NCI-H1436 treated with DMSO at 0.1 percent for 48 hours (cell line): ENCODE data around the gene SMG6.

Experiments
- DNase-seq: peaks from one replicate; lab custom pipeline; 2025; lab: John Stamatoyannopoulos, UW

The SMG6 gene

DNA sequence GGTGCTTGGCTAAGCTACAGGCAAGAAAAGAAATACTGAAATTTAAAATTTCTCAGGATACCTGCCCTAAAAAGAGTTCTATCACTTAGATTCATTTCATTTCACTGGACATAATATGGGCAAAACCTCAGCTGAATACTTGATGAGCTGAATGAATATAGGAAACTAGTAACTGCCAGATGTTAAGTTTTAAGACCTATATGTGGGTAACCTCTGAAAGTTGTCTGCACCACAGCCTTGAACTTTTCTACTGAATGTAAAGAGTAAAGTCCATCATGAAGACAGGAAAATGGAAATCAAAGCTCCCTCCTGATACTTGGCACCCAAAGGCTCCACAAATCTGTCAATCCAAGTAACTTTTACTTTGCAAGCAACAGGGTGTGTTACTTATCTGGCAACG lies 197.9 kb downstream of the SMG6 start:
- DNase-seq, result no peak

GRCh38 chr17:2102931-2103809 lies 200.4 kb downstream of the SMG6 start:
- no peak for DNase-seq

GRCh38 chr17:2101448-2102257 lies 201.9 kb downstream of the SMG6 start:
- no peak for DNase-seq

DNA sequence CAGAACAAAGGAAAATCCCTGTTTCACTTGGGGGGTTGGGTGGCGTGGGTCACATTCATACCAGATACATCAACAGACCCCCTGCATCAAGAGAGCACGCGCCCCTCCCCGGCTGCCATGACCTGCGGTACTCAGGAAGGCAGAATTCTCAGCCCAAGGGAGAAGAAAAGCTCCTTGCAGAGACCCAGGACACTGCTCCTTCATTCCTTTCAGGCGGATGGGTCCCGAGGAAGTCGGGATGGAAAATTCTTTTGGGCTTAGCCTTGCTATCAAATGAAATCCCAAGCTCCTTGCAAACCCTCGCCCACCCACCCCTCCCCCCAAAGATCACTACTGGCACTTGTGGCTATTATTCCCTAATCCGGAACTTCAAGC lies 208.1 kb downstream of the SMG6 start:
- no peak for DNase-seq

- no peak for DNase-seq
Observed at GRCh38 chr17:2094891-2095535, 208.6 kb downstream of the SMG6 start.

- no peak for DNase-seq
Observed at GRCh38 chr17:2093349-2093748, 210.2 kb downstream of the SMG6 start.

GRCh38 chr17:2092253-2092652 lies 211.3 kb downstream of the SMG6 start:
- DNase-seq, result no peak

DNA sequence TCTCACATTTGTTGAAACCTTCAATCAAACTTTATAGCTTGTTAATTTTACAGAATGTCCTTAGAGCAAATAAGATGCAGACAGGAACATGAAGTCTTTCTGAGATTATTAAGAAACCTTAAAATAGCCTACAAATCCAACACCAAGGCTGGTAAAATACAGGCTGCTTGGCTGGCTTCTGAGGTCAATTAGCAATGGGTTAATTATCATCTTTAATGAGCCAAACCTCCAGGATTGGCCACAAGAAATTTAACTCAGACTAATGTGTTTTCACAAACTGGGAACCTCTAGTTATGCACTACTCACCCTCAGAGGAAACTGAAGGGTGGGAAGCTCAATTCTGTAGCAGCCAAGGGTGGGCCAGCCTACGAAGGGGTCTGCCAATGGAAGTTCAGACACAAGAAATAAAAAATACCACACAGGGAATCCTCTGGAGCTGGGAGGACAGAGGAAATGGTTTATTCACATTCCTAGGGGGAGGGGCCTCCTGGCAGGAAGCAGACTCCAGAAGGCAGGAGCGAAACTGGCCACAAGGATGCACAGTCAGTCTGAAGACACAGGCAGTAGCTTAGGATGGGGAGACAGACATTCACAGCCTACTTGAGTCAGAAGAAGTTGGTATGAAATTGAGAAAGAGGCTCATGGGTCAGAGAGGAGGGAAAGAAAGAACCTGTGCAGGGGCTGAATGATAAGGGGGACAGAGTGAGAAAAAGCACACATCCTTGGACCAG lies 212.6 kb downstream of the SMG6 start:
- no peak for DNase-seq

- DNase-seq, result no peak
Observed at GRCh38 chr17:2090210-2090641, 213.4 kb downstream of the SMG6 start.

GRCh38 chr17:2089021-2089422 lies 214.6 kb downstream of the SMG6 start:
- DNase-seq, result no peak

GRCh38 chr17:2087597-2088211 lies 215.9 kb downstream of the SMG6 start:
- no peak for DNase-seq

- no peak for DNase-seq
Observed at GRCh38 chr17:2086306-2086705, 217.3 kb downstream of the SMG6 start.

GRCh38 chr17:2085648-2085949 lies 218.0 kb downstream of the SMG6 start:
- no peak for DNase-seq

DNA sequence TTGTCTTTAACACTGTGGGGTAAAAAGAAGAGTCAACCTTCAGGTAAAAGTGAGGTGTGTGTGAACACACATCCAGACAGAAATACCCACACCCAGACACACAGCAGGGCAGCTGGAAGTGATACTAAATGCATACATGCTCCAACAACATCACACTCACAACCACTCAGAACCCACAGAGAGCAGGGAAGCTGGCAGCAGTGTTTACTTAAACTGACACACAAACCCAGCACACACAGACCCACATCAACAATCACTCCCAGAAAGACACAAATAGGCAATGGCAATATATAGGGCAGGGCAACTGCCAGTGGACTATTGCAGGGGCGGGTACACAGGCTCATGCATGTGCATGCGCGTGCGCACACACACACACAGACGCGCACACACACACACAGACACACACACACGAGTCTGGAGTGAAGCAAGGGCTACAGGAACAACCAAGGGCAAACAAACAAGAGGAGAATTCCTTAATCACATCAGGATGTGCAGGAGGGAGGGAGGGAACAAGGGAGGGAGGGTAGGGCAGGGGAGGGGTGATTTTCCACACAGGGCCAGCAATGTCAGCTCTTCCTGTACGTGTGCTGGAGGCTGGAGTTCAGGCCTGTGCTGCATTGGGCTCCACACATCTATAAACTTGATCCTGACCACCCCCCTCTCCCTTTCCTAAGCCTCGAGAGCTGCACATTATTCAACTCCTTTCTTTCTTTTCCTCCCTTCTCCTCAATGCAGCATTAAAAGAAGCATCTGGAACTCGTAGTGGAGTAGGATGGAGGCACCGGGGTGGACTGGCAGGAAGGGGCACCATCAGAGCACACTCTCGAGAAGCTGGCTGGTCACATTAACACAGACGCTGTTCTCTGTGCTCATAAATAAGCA lies 218.6 kb downstream of the SMG6 start:
- DNase-seq, result no peak

DNA sequence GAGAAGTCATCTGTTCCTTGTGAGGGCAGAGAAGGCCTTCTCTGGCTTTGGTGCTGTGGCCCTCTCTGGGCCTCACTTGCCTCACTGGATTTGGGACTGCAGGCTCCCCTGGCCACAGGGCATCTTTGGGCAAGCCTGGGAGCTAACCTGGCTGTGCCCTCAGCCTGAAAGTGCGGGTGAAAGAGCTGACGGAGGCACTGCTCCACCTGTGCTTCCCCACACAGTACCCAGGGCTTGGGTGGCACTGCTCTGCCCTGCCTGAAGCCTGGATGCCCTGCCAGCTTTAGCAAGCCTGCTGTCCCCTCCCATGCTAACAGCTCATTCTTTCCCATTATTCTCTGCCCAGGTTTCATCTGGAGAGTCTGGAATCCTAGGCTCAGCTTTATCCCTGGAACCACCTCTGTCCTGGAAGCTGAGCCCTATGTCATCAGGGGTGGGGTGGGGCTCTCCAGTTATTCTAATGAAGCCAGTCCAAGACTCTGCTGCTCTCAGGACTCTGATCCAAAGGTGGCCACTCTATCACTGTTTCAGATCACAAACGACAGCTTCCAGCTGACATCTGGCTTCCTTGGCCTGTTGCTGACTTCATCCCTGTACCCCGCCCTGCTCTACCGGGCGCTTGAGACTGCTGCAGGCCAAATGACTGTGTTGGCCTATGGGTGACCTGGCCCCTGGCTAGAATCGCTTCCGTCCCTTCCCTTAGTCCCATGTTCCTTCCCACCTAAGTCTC lies 219.4 kb downstream of the SMG6 start:
- no peak for DNase-seq

DNA sequence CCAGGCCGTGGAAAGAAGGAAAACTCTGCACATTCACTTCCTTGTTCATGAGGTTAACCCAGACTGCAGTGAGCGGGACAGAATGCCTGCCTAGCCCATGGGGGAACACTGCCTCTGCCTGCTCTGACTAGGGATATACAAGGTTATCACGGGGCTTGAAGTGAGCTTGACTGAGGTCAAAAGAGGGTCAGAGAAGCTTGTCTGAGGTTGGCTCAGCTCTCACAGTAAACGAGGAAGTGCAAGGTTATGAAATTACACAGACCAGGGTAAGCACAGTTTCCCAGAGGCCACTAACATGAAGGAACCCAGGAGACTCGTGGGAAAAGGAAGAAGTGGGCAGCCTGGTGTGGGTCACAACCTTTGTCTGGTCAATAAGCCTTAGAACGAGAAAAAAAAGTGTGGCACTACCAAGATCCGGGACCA lies 220.0 kb downstream of the SMG6 start:
- no peak for DNase-seq

- DNase-seq, result no peak
Observed at GRCh38 chr17:2082003-2082781, 221.4 kb downstream of the SMG6 start.

- DNase-seq, result no peak
Observed at GRCh38 chr17:2081564-2081963, 222.0 kb downstream of the SMG6 start.

- DNase-seq, result no peak
Observed at GRCh38 chr17:2077040-2077439, 226.5 kb downstream of the SMG6 start.
